ENCODE measurements around the gene SLIT1.

DNA sequence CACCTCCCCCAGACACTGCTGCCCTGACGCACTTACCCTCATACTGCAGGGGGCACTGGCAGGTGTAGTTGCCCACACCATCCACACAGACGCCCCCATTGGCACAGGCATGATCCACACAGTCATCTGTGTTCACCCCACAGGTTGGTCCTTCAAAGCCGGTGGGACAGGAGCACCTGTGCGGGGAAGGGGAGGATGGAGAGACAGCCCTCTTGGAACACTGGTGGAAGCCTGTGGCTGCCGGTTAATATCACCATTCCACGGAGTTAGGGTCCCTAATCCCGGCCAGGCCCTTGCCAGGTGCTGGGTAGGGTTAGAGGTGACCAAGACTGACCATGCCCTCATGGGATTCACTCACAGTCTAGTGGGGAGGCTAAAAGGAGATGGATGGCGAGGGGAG, 171.8 kb downstream of the SLIT1 start:
- no peak for TF ChIP-seq CTCF (IDR thresholded peaks at IDR 0.05)
- no peak for TF ChIP-seq POLR2A (IDR thresholded peaks at IDR 0.05)

All from thyroid gland (tissue), 4 donors.